Measurements from ENCODE around the gene MARCHF6.

GRCh38 chr5:10303699-10304170 lies 49.8 kb upstream of the MARCHF6 start:
- TF ChIP-seq EZH2 (IDR thresholded peaks at IDR 0.05; ENCODE audit: borderline replicate concordance, low read depth, low read length): no peak
- TF ChIP-seq NR2C1 (IDR thresholded peaks at IDR 0.05): no peak; the same call in 1 of the 2 replicates
- TF ChIP-seq NR2C1 (tag; IDR thresholded peaks at IDR 0.05): peak; percentile 85
- TF ChIP-seq ZFX (CRISPR knock-in tag; IDR thresholded peaks at IDR 0.05): peak; percentile 72
- TF ChIP-seq ZNF311 (CRISPR knock-in tag; IDR thresholded peaks at IDR 0.05): peak; percentile 95
- TF ChIP-seq ZNF253 (CRISPR knock-in tag; conservative IDR thresholded peaks at IDR 0.05): no peak
- TF ChIP-seq ETV1 (tag; conservative IDR thresholded peaks at IDR 0.05; ENCODE audit: low read depth): 0 out of 2 replicates have a peak, but pooled peaks have one; percentile 20
- TF ChIP-seq POLR2A (conservative IDR thresholded peaks at IDR 0.05): 0 out of 2 replicates have a peak, but pooled peaks have one; percentile 43
- 0 out of 2 replicates have a peak, but pooled peaks have one; percentile 15 for TF ChIP-seq ZNF436 (CRISPR knock-in tag; IDR thresholded peaks at IDR 0.05)
- no peak for TF ChIP-seq BCLAF1 (IDR thresholded peaks at IDR 0.05; ENCODE audit: borderline replicate concordance in 1 of 2, control insufficient read depth in 1 of 2, low read depth in 2 of 2, low read length in 1 of 2)
- TF ChIP-seq TCF7L2 (IDR thresholded peaks at IDR 0.05; ENCODE audit: low read depth, low read length): no peak
- TF ChIP-seq FOXM1 (IDR thresholded peaks at IDR 0.05; ENCODE audit: low read depth): peak; percentile 44; the same call in 1 of the 2 replicates
- TF ChIP-seq FOXM1 (CRISPR knock-in tag; IDR thresholded peaks at IDR 0.05; ENCODE audit: low read depth): no peak
- TF ChIP-seq MTA1 (IDR thresholded peaks at IDR 0.05; ENCODE audit: borderline replicate concordance): no peak
- peak; percentile 70 for TF ChIP-seq JUNB (CRISPR knock-in tag; conservative IDR thresholded peaks at IDR 0.05)
- TF ChIP-seq KAT7 (CRISPR knock-in tag; IDR thresholded peaks at IDR 0.05; ENCODE audit: borderline replicate concordance): no peak
